ENCODE data around the gene ISG20. TPM values are rescaled to one million over a fixed set of nuclear protein-coding genes. Genes with fewer than 3 reads are reported as not detected.

The ISG20 gene
- 19.1 TPM for polyA plus RNA-seq (2013)

- no peaks in the 10 kb centered on the region for H3K9me3 ChIP-seq (ENCODE audit: control extremely low read depth in 1 of 5, control insufficient read depth in 4 of 5, insufficient read depth in 2 of 5, low read depth in 1 of 5, low read length in 4 of 5)
- peak within 1 kb of the TSS in 5 of 7 experiments; percentile 33 to 74 (median 58) for H3K4me3 ChIP-seq (ENCODE audit: control insufficient read depth in 1 of 7, extremely low read depth in 1 of 7, insufficient read depth in 4 of 7, low read depth in 2 of 7, low read length in 6 of 7)
- peaks cover 26 to 59% (median 46%) of the 10 kb centered on the region in 4 experiments for H3K4me1 ChIP-seq (ENCODE audit: control extremely low read depth in 1 of 4, control insufficient read depth in 4 of 4, insufficient read depth in 4 of 4, low read length in 3 of 4)
- H3K27me3 ChIP-seq (replicated peaks in 2 of 5; ENCODE audit: control insufficient read depth in 4 of 5, insufficient read depth in 5 of 5, low read length in 4 of 5): no peaks in the 10 kb centered on the region
- WGBS (ENCODE audit: insufficient coverage): under 1% methylated on average over 15 of the region's 27 CpGs
- peak; percentile 99 to 100 (median 100) for DNase-seq
- peaks cover 0 to 6% (median 0%) of the 10 kb centered on the region in 4 experiments for H3K36me3 ChIP-seq (ENCODE audit: control insufficient read depth in 4 of 4, insufficient read depth in 4 of 4, low read length in 3 of 4)
- H3K27ac ChIP-seq (ENCODE audit: insufficient read depth in 1 of 2, low read depth in 1 of 2, low read length in 2 of 2, poor library complexity in 1 of 2, severe bottlenecking in 2 of 2): peak within 1 kb of the TSS; percentile 96 to 97
- ChIA-PET POLR2A (interaction anchor here (0.5 to 1.6 kb wide), 6 partner anchors 8 to 433 kb away, joined by 3 to 8 read pairs (median 6); partner anchors contain the start of gene AEN), CTCF (interaction anchor here (0.7 to 1.2 kb wide), 7 partner anchors 16 to 259 kb away, joined by 3 to 5 read pairs (median 3); partner anchors contain the start of genes MRPL46 and MRPS11)
Measured at GRCh38 chr15:88638626-88639372, at the start of gene ISG20. Gene ISG20 (plus strand): TSS chr15:88639016. CDS start chr15:88639367, 351 bp downstream.

- Histone ChIP-seq H3K9me3 (ENCODE audit: control extremely low read depth in 1 of 5, control insufficient read depth in 4 of 5, insufficient read depth in 2 of 5, low read depth in 1 of 5, low read length in 4 of 5) (no peaks in the 10 kb centered on the region), H3K4me3 (ENCODE audit: control insufficient read depth in 1 of 7, extremely low read depth in 1 of 7, insufficient read depth in 4 of 7, low read depth in 2 of 7, low read length in 6 of 7) (no peak overlapping the region), H3K27ac (ENCODE audit: insufficient read depth in 1 of 2, low read depth in 1 of 2, low read length in 2 of 2, poor library complexity in 1 of 2, severe bottlenecking in 2 of 2) (no peak overlapping the region), H3K36me3 (ENCODE audit: control insufficient read depth in 4 of 4, insufficient read depth in 4 of 4, low read length in 3 of 4) (no peaks in the 10 kb centered on the region), H3K4me1 (ENCODE audit: control extremely low read depth in 1 of 4, control insufficient read depth in 4 of 4, insufficient read depth in 4 of 4, low read length in 3 of 4) (no peaks in the 10 kb centered on the region), H3K27me3 (replicated peaks in 2 of 5; ENCODE audit: control insufficient read depth in 4 of 5, insufficient read depth in 5 of 5, low read length in 4 of 5) (no peaks in the 10 kb centered on the region)
- no peak for DNase-seq
- ChIA-PET POLR2A (no interaction called here), CTCF (no interaction called here)
- WGBS (ENCODE audit: insufficient coverage): 100% methylated on average over 1 of the region's 6 CpGs
Measured at GRCh38 chr15:88590759-88591158, 48.1 kb upstream of the ISG20 start.

GRCh38 chr15:88591384-88591783 is 47.4 kb upstream of the ISG20 start:
- Histone ChIP-seq H3K4me3 (ENCODE audit: control insufficient read depth in 1 of 7, extremely low read depth in 1 of 7, insufficient read depth in 4 of 7, low read depth in 2 of 7, low read length in 6 of 7) (no peak overlapping the region), H3K27ac (ENCODE audit: insufficient read depth in 1 of 2, low read depth in 1 of 2, low read length in 2 of 2, poor library complexity in 1 of 2, severe bottlenecking in 2 of 2) (no peak overlapping the region), H3K9me3 (ENCODE audit: control extremely low read depth in 1 of 5, control insufficient read depth in 4 of 5, insufficient read depth in 2 of 5, low read depth in 1 of 5, low read length in 4 of 5) (no peaks in the 10 kb centered on the region), H3K4me1 (ENCODE audit: control extremely low read depth in 1 of 4, control insufficient read depth in 4 of 4, insufficient read depth in 4 of 4, low read length in 3 of 4) (no peaks in the 10 kb centered on the region), H3K27me3 (replicated peaks in 2 of 5; ENCODE audit: control insufficient read depth in 4 of 5, insufficient read depth in 5 of 5, low read length in 4 of 5) (no peaks in the 10 kb centered on the region), H3K36me3 (ENCODE audit: control insufficient read depth in 4 of 4, insufficient read depth in 4 of 4, low read length in 3 of 4) (no peaks in the 10 kb centered on the region)
- CTCF ChIA-PET: no interaction called here
- POLR2A ChIA-PET: no interaction called here
- no peak for DNase-seq

- no peak for DNase-seq
- WGBS (ENCODE audit: insufficient coverage): 22% methylated on average over 8 of the region's 14 CpGs
- CTCF ChIA-PET: interaction anchor here (1.1 kb wide), 1 partner anchor 16 kb away, joined by 3 read pairs; no protein-coding TSS in a partner anchor
- Histone ChIP-seq H3K27ac (ENCODE audit: insufficient read depth in 1 of 2, low read depth in 1 of 2, low read length in 2 of 2, poor library complexity in 1 of 2, severe bottlenecking in 2 of 2) (no peak overlapping the region), H3K36me3 (ENCODE audit: control insufficient read depth in 4 of 4, insufficient read depth in 4 of 4, low read length in 3 of 4) (no peaks in the 10 kb centered on the region), H3K4me1 (ENCODE audit: control extremely low read depth in 1 of 4, control insufficient read depth in 4 of 4, insufficient read depth in 4 of 4, low read length in 3 of 4) (peaks cover 0 to 17% (median 9%) of the 10 kb centered on the region in 4 experiments), H3K4me3 (ENCODE audit: control insufficient read depth in 1 of 7, extremely low read depth in 1 of 7, insufficient read depth in 4 of 7, low read depth in 2 of 7, low read length in 6 of 7) (no peak overlapping the region), H3K9me3 (ENCODE audit: control extremely low read depth in 1 of 5, control insufficient read depth in 4 of 5, insufficient read depth in 2 of 5, low read depth in 1 of 5, low read length in 4 of 5) (no peaks in the 10 kb centered on the region), H3K27me3 (replicated peaks in 2 of 5; ENCODE audit: control insufficient read depth in 4 of 5, insufficient read depth in 5 of 5, low read length in 4 of 5) (peaks cover 23 to 71% (median 43%) of the 10 kb centered on the region in 5 experiments)
- POLR2A ChIA-PET: no interaction called here
Measured at GRCh38 chr15:88603885-88604284, 34.9 kb upstream of the ISG20 start.

- 2% methylated on average over 38 of the region's 46 CpGs for WGBS (ENCODE audit: insufficient coverage)
- no peak overlapping the region for H3K27ac ChIP-seq (ENCODE audit: insufficient read depth in 1 of 2, low read depth in 1 of 2, low read length in 2 of 2, poor library complexity in 1 of 2, severe bottlenecking in 2 of 2)
- peaks cover 25 to 71% (median 43%) of the 10 kb centered on the region in 5 experiments for H3K27me3 ChIP-seq (replicated peaks in 2 of 5; ENCODE audit: control insufficient read depth in 4 of 5, insufficient read depth in 5 of 5, low read length in 4 of 5)
- ChIA-PET CTCF (interaction anchor here (1.1 kb wide), 1 partner anchor 15 kb away, joined by 3 read pairs; no protein-coding TSS in a partner anchor), POLR2A (no interaction called here)
- no peaks in the 10 kb centered on the region for H3K9me3 ChIP-seq (ENCODE audit: control extremely low read depth in 1 of 5, control insufficient read depth in 4 of 5, insufficient read depth in 2 of 5, low read depth in 1 of 5, low read length in 4 of 5)
- no peaks in the 10 kb centered on the region for H3K36me3 ChIP-seq (ENCODE audit: control insufficient read depth in 4 of 4, insufficient read depth in 4 of 4, low read length in 3 of 4)
- DNase-seq: peak in 1 of 3 donors; percentile 33
- peaks cover 0 to 17% (median 9%) of the 10 kb centered on the region in 4 experiments for H3K4me1 ChIP-seq (ENCODE audit: control extremely low read depth in 1 of 4, control insufficient read depth in 4 of 4, insufficient read depth in 4 of 4, low read length in 3 of 4)
- peak overlapping the region in 2 of 7 experiments; percentile 11 to 17 for H3K4me3 ChIP-seq (ENCODE audit: control insufficient read depth in 1 of 7, extremely low read depth in 1 of 7, insufficient read depth in 4 of 7, low read depth in 2 of 7, low read length in 6 of 7)
Measured at GRCh38 chr15:88604381-88605188, 34.2 kb upstream of the ISG20 start.

- Histone ChIP-seq H3K27ac (ENCODE audit: insufficient read depth in 1 of 2, low read depth in 1 of 2, low read length in 2 of 2, poor library complexity in 1 of 2, severe bottlenecking in 2 of 2) (no peak overlapping the region), H3K36me3 (ENCODE audit: control insufficient read depth in 4 of 4, insufficient read depth in 4 of 4, low read length in 3 of 4) (no peaks in the 10 kb centered on the region), H3K9me3 (ENCODE audit: control extremely low read depth in 1 of 5, control insufficient read depth in 4 of 5, insufficient read depth in 2 of 5, low read depth in 1 of 5, low read length in 4 of 5) (no peaks in the 10 kb centered on the region), H3K27me3 (replicated peaks in 2 of 5; ENCODE audit: control insufficient read depth in 4 of 5, insufficient read depth in 5 of 5, low read length in 4 of 5) (peaks cover 25 to 70% (median 44%) of the 10 kb centered on the region in 5 experiments), H3K4me1 (ENCODE audit: control extremely low read depth in 1 of 4, control insufficient read depth in 4 of 4, insufficient read depth in 4 of 4, low read length in 3 of 4) (peaks cover 0 to 19% (median 10%) of the 10 kb centered on the region in 4 experiments), H3K4me3 (ENCODE audit: control insufficient read depth in 1 of 7, extremely low read depth in 1 of 7, insufficient read depth in 4 of 7, low read depth in 2 of 7, low read length in 6 of 7) (peak overlapping the region in 2 of 7 experiments; percentile 19 to 37)
- 5% methylated on average over 53 of the region's 58 CpGs for WGBS (ENCODE audit: insufficient coverage)
- peak in 2 of 3 donors; percentile 74 to 75 for DNase-seq
- ChIA-PET POLR2A (no interaction called here), CTCF (interaction anchor here (1.1 kb wide), 1 partner anchor 14 kb away, joined by 3 read pairs; no protein-coding TSS in a partner anchor)
Measured at GRCh38 chr15:88605189-88606069, 33.4 kb upstream of the ISG20 start.
